Activated CD4-positive, CD25-positive, alpha-beta regulatory T cell treated with anti-CD3 and anti-CD28 coated beads, Interleukin-2, amount 50 U/mL, for 16 hours (primary cell): ENCODE data around the gene RAP1B.

Experiments used
- DNase-seq: peaks from one replicate; pipeline ENCODE4 v3.0.0-alpha.2; 2020; ENCODE audit warnings: low read depth, low spot score

The RAP1B gene

GRCh38 chr12:68610370-68611093 lies at the start of gene RAP1B:
TSS of gene RAP1B (plus strand) at chr12:68610899. CDS start at chr12:68648725, 37,826 bp downstream.
- peak; percentile 85 for DNase-seq

GRCh38 chr12:68561830-68562229 lies 48.9 kb upstream of the RAP1B start:
- no peak for DNase-seq

DNA sequence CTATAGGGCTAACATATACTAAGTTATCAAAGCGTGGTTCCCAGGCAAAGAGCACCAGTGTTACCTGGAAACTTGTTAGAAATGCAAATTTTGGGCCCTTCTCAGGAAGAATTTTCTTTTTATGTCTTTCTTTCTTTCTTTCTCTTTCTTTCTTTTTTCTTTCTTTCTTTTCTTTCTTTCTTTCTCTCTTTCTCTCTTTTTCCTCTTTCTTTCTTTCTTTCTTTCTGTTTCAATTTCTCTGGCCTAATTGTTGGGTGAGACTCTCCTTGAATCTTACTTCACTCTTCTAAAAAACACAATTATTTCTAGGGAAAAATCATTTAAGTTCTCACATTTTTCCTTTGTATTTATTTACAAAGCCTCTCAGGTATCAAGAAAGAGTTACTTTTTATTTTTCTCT lies 46.5 kb upstream of the RAP1B start:
- DNase-seq: no peak

- DNase-seq: no peak
These were observed 45.3 kb upstream of the RAP1B start for GRCh38 chr12:68565391-68565903.

GRCh38 chr12:68568922-68569569 lies 41.7 kb upstream of the RAP1B start:
- DNase-seq: no peak

DNA sequence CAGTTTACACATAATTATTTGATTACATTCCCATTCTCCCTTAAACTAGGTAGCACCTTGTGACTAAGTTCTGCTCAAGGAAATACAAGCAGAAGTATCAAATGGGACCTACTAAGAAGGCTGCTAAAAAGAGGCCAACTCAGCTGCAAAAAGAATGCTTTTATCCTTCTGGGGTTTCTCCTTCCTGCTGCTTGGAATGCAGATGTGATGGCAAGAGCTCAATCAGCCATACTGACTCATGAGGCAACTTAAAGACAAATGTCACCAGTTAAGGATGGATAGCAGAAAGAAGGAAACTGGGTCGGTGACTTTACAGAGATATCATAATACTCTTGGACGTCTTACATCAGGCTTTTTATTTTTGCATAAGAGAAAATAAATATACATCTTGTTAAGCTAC lies 38.0 kb upstream of the RAP1B start:
- DNase-seq: no peak

DNA sequence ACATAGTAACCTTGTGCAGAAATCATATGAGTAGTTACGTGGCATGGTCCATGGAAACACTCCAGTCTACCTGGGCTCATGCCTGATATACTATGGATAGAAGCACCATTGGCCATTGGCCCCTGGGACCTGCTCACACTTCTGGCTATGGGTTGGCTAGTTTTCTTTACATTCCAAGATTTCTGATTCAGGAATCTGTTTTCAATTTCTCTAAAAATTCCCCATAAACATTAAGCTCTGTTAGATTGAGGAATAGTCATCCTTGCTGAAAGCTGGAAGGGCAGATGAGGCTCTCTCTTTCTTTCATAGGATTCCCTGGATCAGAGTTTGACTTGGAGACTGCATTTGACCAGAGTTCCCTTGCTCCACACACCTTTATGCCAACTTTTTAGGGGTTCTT lies 37.3 kb upstream of the RAP1B start:
- no peak for DNase-seq

DNA sequence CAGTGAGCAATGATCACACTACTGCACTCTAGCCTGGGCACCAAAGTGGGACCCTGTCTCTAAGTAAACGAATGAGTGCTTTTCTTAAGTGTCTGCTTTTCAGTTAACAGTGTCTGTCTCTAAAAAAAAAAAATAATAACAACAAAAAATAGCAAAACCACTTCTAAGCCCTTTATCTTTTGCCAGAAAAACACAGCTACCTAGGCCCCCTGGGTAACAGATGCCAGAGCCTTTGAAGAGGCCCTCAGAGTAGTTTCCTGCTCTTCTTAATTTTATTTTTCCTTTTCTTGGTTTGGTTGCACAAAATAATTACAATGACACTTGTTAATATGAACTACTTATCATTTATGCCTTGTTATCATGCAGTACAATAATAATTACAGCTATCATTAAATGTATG lies 32.8 kb upstream of the RAP1B start:
- DNase-seq: no peak

GRCh38 chr12:68578765-68579164 lies 31.9 kb upstream of the RAP1B start:
- no peak for DNase-seq

DNA sequence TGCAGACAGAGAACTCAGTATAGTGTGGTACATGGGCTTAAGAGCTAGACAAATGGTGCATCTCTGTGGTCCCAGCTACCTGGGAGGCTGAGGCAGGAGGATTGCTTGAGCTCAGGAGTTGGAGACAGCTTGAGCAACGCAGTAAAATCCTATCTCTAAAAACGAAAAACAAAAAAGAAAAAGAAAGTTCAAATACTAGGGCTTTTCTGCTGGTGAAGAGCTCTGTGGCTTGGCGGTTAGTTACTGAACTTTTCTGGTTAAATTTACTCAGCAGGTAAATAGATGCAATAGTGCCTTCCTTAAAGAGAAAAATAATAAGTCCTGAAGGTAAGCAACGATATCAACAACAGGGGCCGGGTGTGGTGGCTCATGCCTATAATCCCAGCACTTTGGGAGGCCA lies 31.4 kb upstream of the RAP1B start:
- DNase-seq: no peak

DNA sequence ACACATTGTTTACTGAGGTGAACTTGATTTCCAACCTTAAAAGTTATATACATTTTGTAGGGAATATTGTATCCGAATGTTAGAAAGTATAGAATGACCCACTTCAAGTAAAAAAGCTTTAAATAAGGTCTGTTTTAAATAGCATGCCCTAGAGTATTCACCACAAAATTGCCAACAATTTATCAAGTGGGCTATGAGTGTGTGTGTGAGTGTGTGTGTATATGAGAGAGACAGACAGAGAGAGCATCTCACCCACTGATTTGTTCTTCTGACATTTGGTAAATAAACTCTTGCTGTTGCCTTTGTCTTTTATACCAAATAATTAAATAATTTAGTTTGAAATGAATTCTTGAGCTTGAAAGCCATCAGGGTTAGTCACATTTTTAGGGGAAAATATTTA lies 29.8 kb upstream of the RAP1B start:
- no peak for DNase-seq

GRCh38 chr12:68581926-68582325 lies 28.8 kb upstream of the RAP1B start:
- no peak for DNase-seq

- no peak for DNase-seq
These were observed 24.7 kb upstream of the RAP1B start for GRCh38 chr12:68585966-68586365.

DNA sequence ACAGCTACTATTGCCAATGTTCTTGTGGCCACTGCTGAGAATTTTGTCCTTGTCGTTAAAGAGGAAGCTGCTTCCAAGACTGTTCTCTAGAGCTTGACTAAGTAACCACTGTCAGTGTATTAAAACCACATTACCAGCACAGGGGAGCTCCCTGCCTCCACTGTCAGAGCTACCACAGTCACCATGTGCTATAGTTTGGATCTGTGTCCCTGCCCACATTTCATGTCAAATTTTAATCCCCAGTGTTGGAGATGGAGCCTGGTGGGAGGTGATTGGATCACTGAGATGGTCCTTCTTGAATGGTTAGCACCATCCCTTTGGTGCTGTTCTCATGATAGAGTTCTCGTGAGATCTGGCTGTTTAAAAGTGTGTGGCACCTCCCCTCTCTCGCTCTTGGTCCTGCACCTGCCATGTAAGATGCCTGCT lies 23.2 kb upstream of the RAP1B start:
- no peak for DNase-seq

DNA sequence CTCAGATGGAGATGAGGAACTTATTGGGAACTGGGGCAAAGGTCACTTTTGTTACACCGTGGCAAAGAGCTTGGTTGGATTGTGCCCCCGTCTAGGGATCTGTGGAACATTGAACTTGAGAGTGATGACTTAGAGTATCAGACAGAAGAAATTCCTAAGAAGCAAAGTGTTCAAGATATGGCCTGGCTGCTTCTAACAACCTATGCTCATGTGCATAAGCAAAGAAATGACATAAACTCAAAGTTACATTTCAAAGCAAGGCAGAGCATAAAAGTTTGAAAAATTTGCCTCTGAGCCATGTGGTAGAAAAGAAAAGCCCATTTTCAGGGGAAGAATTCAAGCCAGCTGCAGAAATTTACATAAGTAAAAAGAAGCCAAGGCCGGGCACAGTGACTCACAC lies 21.5 kb upstream of the RAP1B start:
- no peak for DNase-seq

DNA sequence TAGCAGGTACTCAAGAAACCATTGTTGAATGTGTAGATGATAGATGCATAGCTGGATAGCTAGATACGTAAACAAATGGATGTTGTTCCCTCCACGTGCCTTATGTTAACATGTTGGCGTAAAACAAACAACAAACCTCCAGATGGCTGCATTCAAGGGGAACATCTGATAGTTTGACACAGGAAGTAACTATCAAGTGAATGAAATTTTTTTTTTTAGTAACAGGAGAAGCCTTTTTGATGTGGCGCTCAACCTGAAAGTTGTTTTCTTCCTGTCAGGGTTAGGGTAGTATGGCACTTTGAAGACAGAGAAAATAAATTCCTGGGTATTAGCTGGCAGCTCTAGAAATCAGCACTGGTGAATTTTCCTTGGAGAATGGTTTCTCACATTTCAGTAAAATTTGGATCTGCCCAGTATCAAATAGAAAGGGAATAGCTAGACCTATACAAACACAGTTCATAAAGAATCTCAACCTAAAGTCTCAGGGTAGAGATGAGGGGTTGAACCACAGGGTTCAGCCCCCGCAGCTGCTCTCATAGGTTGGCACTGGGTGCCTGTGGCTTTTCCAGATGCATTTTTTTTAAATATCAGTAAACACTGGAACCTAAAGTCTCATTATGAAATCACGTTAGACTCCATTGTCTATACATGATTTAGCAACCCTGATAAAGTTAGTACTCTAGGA lies 18.8 kb upstream of the RAP1B start:
- DNase-seq: no peak

DNA sequence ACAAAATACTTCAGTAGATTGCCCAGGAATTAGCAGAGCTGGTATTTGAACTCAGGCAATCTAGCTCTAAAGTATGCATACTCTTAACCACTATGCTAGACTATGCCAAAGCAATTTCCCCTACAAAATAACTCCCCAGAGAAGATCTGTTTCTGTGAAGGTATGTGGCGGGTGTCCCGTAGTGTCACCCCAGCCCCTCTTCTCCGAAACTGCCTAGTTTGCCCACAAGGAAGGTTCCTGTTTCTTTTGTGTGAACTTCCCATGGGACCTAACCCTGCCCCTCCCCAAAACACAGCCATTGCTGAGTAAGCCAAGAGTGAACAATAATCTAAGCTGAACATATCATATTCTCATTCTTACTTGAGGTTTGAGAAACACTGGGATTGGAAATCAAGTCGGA lies 15.5 kb upstream of the RAP1B start:
- DNase-seq: no peak

- DNase-seq: no peak
These were observed 8.9 kb upstream of the RAP1B start for GRCh38 chr12:68601767-68602166.

DNA sequence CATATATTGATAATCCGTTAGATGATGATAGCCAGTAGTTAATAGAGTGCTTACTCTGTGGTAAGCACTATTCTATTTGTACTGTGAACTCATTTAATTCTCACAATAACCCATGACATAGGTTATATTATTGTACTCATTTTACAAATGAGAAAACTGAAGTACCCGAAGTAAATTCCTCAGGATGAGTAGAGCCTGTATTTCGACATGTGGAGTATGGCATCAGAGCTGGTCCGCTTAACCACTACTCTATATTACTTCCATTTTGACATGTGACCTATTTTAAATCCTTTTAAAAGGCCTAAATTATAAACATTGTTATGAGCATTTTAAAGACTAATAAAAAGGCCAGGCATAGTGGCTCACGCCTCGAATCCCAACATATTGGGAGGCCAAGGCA lies 8.0 kb upstream of the RAP1B start:
- DNase-seq: no peak

- no peak for DNase-seq
These were observed 2.5 kb upstream of the RAP1B start for GRCh38 chr12:68608191-68608590.

GRCh38 chr12:68609998-68610369 lies 715 bp upstream of the RAP1B start:
- DNase-seq: no peak

DNA sequence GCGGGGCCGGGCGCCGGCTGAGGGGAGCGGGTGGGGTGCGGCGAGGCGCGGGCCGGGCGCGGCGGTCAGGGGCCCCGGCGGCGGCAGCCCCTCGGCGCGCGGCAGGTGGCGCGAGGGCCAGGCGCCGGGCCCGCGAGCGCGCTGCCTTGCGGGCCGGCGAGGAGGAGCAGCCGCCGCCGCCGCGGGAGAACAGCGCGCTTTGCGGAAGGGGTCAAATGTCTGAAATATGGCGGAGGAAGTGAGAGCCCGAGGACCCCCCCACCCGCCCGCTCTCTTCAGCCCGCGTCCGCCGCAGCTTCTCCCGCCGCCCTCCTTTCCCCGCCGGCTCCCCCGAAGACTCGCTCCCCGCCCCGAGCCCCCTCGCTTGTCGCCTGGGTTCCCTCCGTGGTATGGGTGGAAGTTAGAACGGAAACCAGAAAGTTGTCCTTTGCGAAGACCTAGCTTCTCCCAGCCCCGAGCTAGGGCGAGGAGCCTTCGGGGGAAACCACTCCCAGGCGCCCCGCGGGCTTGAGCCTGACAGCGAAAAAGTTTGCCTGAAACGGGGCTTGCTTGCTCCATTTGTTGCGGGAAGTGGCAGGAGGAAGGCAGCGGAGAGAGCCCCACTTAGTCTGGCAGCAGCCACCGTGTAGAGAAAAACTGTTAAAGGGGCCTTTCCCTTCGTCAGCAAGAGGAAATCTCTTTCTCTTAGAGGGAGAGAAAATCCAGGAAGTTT lies 551 bp downstream of the RAP1B start:
- peak; percentile 14 for DNase-seq
